ENCODE data around the gene WDR3.
A peak's percentile ranks its signal among the peaks of the same experiment; 100 is the strongest.

WDR3 gene

GRCh38 chr1:117925981-117926380 is 3.6 kb upstream of the WDR3 start:
- Histone ChIP-seq H3K9ac (ENCODE audit: low read length) (no peak overlapping the region; the same call in 1 of the 2 replicates), H2AFZ (ENCODE audit: low read length) (no peak overlapping the region), H3K4me2 (ENCODE audit: low read length) (peak overlapping the region; percentile 37; the same call in 1 of the 2 replicates), H3F3A (ENCODE audit: insufficient read depth, low read length) (no peaks in the 10 kb centered on the region), H3K36me3 (ENCODE audit: insufficient read depth, low read length) (no peaks in the 10 kb centered on the region), H3K9me2 (ENCODE audit: low read depth, low read length) (no peaks in the 10 kb centered on the region), H3K27ac (ENCODE audit: low read depth, low read length, poor library complexity, severe bottlenecking) (no peak overlapping the region), H3K4me1 (ENCODE audit: insufficient read depth, low read length, severe bottlenecking) (peaks cover 35% of the 10 kb centered on the region), H4K20me1 (ENCODE audit: insufficient read depth, low read length) (no peaks in the 10 kb centered on the region), H3K9me3 (ENCODE audit: low read length) (no peaks in the 10 kb centered on the region), H3K79me2 (ENCODE audit: insufficient read depth, low read length) (peaks cover 31% of the 10 kb centered on the region), H3K27me3 (ENCODE audit: insufficient read depth, low read length) (no peaks in the 10 kb centered on the region), H3K4me3 (ENCODE audit: low read depth, low read length, poor library complexity, severe bottlenecking) (peak overlapping the region; percentile 15)
- TF ChIP-seq EZH2 (IDR thresholded peaks at IDR 0.05; ENCODE audit: borderline replicate concordance, low read length) (no peak), CTCF (IDR thresholded peaks at IDR 0.05; ENCODE audit: low read length) (no peak)

DNA sequence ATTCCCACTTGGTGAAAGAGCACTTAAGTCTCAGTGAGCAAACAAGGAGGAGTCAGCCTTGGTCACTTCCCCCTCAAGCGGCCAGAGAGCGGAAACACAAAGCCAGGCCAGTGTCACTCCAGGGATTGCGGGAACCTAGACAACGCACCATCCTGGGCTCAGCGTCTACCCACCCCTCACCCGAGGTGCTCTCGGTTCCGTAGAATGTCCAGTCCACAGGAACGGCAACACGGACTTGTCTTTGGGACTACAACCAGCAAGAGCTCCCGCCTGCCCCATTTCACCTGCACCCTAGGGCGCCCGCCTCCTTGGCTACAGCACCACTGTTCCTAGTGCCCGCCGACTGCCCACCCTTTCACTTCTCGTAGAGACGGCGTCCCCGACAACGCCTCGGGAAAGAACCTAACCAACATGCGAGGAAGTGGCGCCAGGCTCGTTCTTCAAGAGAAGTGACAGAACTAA is 627 bp upstream of the WDR3 start:
- H3K79me2 ChIP-seq (ENCODE audit: insufficient read depth, low read length), result peaks cover 54% of the 10 kb centered on the region
- H3K4me3 ChIP-seq (ENCODE audit: low read depth, low read length, poor library complexity, severe bottlenecking), result peak overlapping the region; percentile 77
- H3K27ac ChIP-seq (ENCODE audit: low read depth, low read length, poor library complexity, severe bottlenecking), result no peak overlapping the region
- H3K4me1 ChIP-seq (ENCODE audit: insufficient read depth, low read length, severe bottlenecking), result peaks cover 50% of the 10 kb centered on the region
- no peaks in the 10 kb centered on the region for H3K9me2 ChIP-seq (ENCODE audit: low read depth, low read length)
- H2AFZ ChIP-seq (ENCODE audit: low read length), result no peak overlapping the region
- TF ChIP-seq CTCF (IDR thresholded peaks at IDR 0.05; ENCODE audit: low read length) (no peak), EZH2 (IDR thresholded peaks at IDR 0.05; ENCODE audit: borderline replicate concordance, low read length) (no peak)
- H3F3A ChIP-seq (ENCODE audit: insufficient read depth, low read length), result no peaks in the 10 kb centered on the region
- H3K36me3 ChIP-seq (ENCODE audit: insufficient read depth, low read length), result peaks cover 8% of the 10 kb centered on the region; the same call in 1 of the 2 replicates
- H3K4me2 ChIP-seq (ENCODE audit: low read length), result peak overlapping the region; percentile 88
- H3K9ac ChIP-seq (ENCODE audit: low read length), result peak overlapping the region; percentile 67
- H3K27me3 ChIP-seq (ENCODE audit: insufficient read depth, low read length), result no peaks in the 10 kb centered on the region
- no peaks in the 10 kb centered on the region for H4K20me1 ChIP-seq (ENCODE audit: insufficient read depth, low read length)
- H3K9me3 ChIP-seq (ENCODE audit: low read length), result no peaks in the 10 kb centered on the region

DNA sequence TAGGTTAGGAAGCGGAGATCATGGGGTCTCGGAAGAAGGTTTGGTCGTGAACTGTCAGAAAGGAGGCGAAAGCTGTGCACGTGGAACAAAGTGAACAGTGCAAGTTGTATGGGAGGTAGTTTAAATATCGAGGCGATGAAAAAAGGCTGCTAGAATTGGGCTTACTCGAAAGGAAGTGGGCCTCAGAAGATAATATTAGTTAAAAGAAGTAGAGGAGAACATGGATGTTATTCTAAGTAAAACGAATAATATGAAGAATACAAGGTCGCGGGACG is 571 bp downstream of the WDR3 start:
- H4K20me1 ChIP-seq (ENCODE audit: insufficient read depth, low read length), result no peaks in the 10 kb centered on the region
- no peak overlapping the region for H2AFZ ChIP-seq (ENCODE audit: low read length)
- H3K79me2 ChIP-seq (ENCODE audit: insufficient read depth, low read length), result peaks cover 51% of the 10 kb centered on the region
- no peaks in the 10 kb centered on the region for H3K27me3 ChIP-seq (ENCODE audit: insufficient read depth, low read length)
- TF ChIP-seq EZH2 (IDR thresholded peaks at IDR 0.05; ENCODE audit: borderline replicate concordance, low read length), result no peak
- no peak for TF ChIP-seq CTCF (IDR thresholded peaks at IDR 0.05; ENCODE audit: low read length)
- no peaks in the 10 kb centered on the region for H3F3A ChIP-seq (ENCODE audit: insufficient read depth, low read length)
- H3K9me3 ChIP-seq (ENCODE audit: low read length), result no peaks in the 10 kb centered on the region
- peak overlapping the region; percentile 16 for H3K27ac ChIP-seq (ENCODE audit: low read depth, low read length, poor library complexity, severe bottlenecking)
- H3K4me3 ChIP-seq (ENCODE audit: low read depth, low read length, poor library complexity, severe bottlenecking), result peak overlapping the region; percentile 77
- peaks cover 17% of the 10 kb centered on the region; the same call in 1 of the 2 replicates for H3K36me3 ChIP-seq (ENCODE audit: insufficient read depth, low read length)
- H3K9me2 ChIP-seq (ENCODE audit: low read depth, low read length), result no peaks in the 10 kb centered on the region
- peak overlapping the region; percentile 81 for H3K4me2 ChIP-seq (ENCODE audit: low read length)
- peaks cover 50% of the 10 kb centered on the region for H3K4me1 ChIP-seq (ENCODE audit: insufficient read depth, low read length, severe bottlenecking)
- H3K9ac ChIP-seq (ENCODE audit: low read length), result peak overlapping the region; percentile 71

Data from OCI-LY1 (cell line).